ENCODE measurements around the gene TEAD4.

TEAD4 gene

GRCh38 chr12:2963760-2964292 lies 4.6 kb downstream of the TEAD4 start:
- no peaks in the 10 kb centered on the region for H4K20me1 ChIP-seq (ENCODE audit: insufficient read depth)
- no peak overlapping the region for H2AFZ ChIP-seq (ENCODE audit: low read depth)
- no peak overlapping the region for H3K9ac ChIP-seq
- no peak overlapping the region for H3K4me2 ChIP-seq
- no peak overlapping the region for H3K4me3 ChIP-seq (IDR thresholded peaks at IDR 0.05; ENCODE audit: insufficient read depth, low read depth, low read length)
- H3K27ac ChIP-seq = no peak overlapping the region
- H3K4me1 ChIP-seq (ENCODE audit: low read depth, poor library complexity, severe bottlenecking) = peaks cover 7% of the 10 kb centered on the region
- H3K36me3 ChIP-seq (ENCODE audit: insufficient read depth) = no peaks in the 10 kb centered on the region
- peaks cover 22% of the 10 kb centered on the region for H3K79me2 ChIP-seq (ENCODE audit: insufficient read depth, low read depth)
- H3K27me3 ChIP-seq (ENCODE audit: insufficient read depth, low read depth) = no peaks in the 10 kb centered on the region
- no peak for TF ChIP-seq CTCF (conservative IDR thresholded peaks at IDR 0.05; ENCODE audit: low read depth, low read length)

- H3K4me1 ChIP-seq (ENCODE audit: low read depth, poor library complexity, severe bottlenecking) = no peaks in the 10 kb centered on the region
- H3K4me3 ChIP-seq (IDR thresholded peaks at IDR 0.05; ENCODE audit: insufficient read depth, low read depth, low read length) = no peak overlapping the region
- no peak overlapping the region for H3K9ac ChIP-seq
- no peaks in the 10 kb centered on the region for H3K36me3 ChIP-seq (ENCODE audit: insufficient read depth)
- no peak for TF ChIP-seq CTCF (conservative IDR thresholded peaks at IDR 0.05; ENCODE audit: low read depth, low read length)
- H2AFZ ChIP-seq (ENCODE audit: low read depth) = no peak overlapping the region
- peaks cover 10% of the 10 kb centered on the region; the same call in 1 of the 2 replicates for H3K79me2 ChIP-seq (ENCODE audit: insufficient read depth, low read depth)
- H4K20me1 ChIP-seq (ENCODE audit: insufficient read depth) = no peaks in the 10 kb centered on the region
- H3K27me3 ChIP-seq (ENCODE audit: insufficient read depth, low read depth) = no peaks in the 10 kb centered on the region
- H3K27ac ChIP-seq = no peak overlapping the region
- H3K4me2 ChIP-seq = no peak overlapping the region
These were observed 8.5 kb downstream of the TEAD4 start for GRCh38 chr12:2967651-2968050.

GRCh38 chr12:2970744-2971143 lies 11.5 kb downstream of the TEAD4 start:
- no peaks in the 10 kb centered on the region for H3K4me1 ChIP-seq (ENCODE audit: low read depth, poor library complexity, severe bottlenecking)
- no peak overlapping the region for H2AFZ ChIP-seq (ENCODE audit: low read depth)
- H3K4me2 ChIP-seq = no peak overlapping the region
- TF ChIP-seq CTCF (conservative IDR thresholded peaks at IDR 0.05; ENCODE audit: low read depth, low read length) = no peak
- 0 out of 2 replicates have a peak, but pooled peaks cover 6% of the 10 kb centered on the region for H3K79me2 ChIP-seq (ENCODE audit: insufficient read depth, low read depth)
- no peaks in the 10 kb centered on the region for H4K20me1 ChIP-seq (ENCODE audit: insufficient read depth)
- H3K4me3 ChIP-seq (IDR thresholded peaks at IDR 0.05; ENCODE audit: insufficient read depth, low read depth, low read length) = no peak overlapping the region
- no peak overlapping the region for H3K27ac ChIP-seq
- H3K27me3 ChIP-seq (ENCODE audit: insufficient read depth, low read depth) = no peaks in the 10 kb centered on the region
- no peak overlapping the region for H3K9ac ChIP-seq
- H3K36me3 ChIP-seq (ENCODE audit: insufficient read depth) = no peaks in the 10 kb centered on the region

- Histone ChIP-seq H3K79me2 (ENCODE audit: insufficient read depth, low read depth) (no peaks in the 10 kb centered on the region), H3K27ac (no peak overlapping the region), H3K4me2 (no peak overlapping the region), H3K9ac (no peak overlapping the region), H4K20me1 (ENCODE audit: insufficient read depth) (no peaks in the 10 kb centered on the region), H3K4me3 (IDR thresholded peaks at IDR 0.05; ENCODE audit: insufficient read depth, low read depth, low read length) (no peak overlapping the region), H2AFZ (ENCODE audit: low read depth) (no peak overlapping the region), H3K4me1 (ENCODE audit: low read depth, poor library complexity, severe bottlenecking) (no peaks in the 10 kb centered on the region), H3K36me3 (ENCODE audit: insufficient read depth) (no peaks in the 10 kb centered on the region), H3K27me3 (ENCODE audit: insufficient read depth, low read depth) (no peaks in the 10 kb centered on the region)
- TF ChIP-seq CTCF (conservative IDR thresholded peaks at IDR 0.05; ENCODE audit: low read depth, low read length) = no peak
These were observed 14.4 kb downstream of the TEAD4 start for GRCh38 chr12:2973566-2973965.

All from KMS-11 (cell line).